Central memory CD8-positive, alpha-beta T cell (primary cell): Measurements from ENCODE around the gene UBL3.

Source experiments
- ATAC-seq: fragments of 150-1000 bp; cut with Tn5 transposase; replicated peaks from 2 replicates; pipeline ENCODE4 v1.10.0; 2022; ENCODE audit warnings: mild to moderate bottlenecking, moderate FRiP score, moderate number of reproducible peaks; ENCODE audit not compliant: poor library complexity, severe bottlenecking; ENCODE audit errors: extremely low read depth
- DNase-seq, 2 donors: peaks; one replicate each; pipeline ENCODE4 v3.0.0; 2021; ENCODE audit warnings: low spot score in 2 of 2
- H3K27ac Mint-ChIP-seq: one replicate; pipeline ENCODE4 v1.8.0; 2022; ENCODE audit warnings: low read depth, mild to moderate bottlenecking, moderate library complexity, mixed read lengths
- H3K27me3 Mint-ChIP-seq: one replicate; pipeline ENCODE4 v1.8.0; 2022; ENCODE audit warnings: mixed read lengths
- H3K36me3 Mint-ChIP-seq: one replicate; pipeline ENCODE4 v1.8.0; 2022; ENCODE audit warnings: mild to moderate bottlenecking, moderate library complexity, mixed read lengths; ENCODE audit not compliant: insufficient read depth
- H3K4me1 Mint-ChIP-seq: one replicate; pipeline ENCODE4 v1.8.0; 2022; ENCODE audit warnings: mixed read lengths
- H3K4me3 Mint-ChIP-seq: one replicate; pipeline ENCODE4 v1.8.0; 2022; ENCODE audit warnings: mild to moderate bottlenecking, moderate library complexity, mixed read lengths
- H3K9me3 Mint-ChIP-seq: one replicate; pipeline ENCODE4 v1.8.0; 2022; ENCODE audit warnings: mixed read lengths

Gene UBL3

DNA sequence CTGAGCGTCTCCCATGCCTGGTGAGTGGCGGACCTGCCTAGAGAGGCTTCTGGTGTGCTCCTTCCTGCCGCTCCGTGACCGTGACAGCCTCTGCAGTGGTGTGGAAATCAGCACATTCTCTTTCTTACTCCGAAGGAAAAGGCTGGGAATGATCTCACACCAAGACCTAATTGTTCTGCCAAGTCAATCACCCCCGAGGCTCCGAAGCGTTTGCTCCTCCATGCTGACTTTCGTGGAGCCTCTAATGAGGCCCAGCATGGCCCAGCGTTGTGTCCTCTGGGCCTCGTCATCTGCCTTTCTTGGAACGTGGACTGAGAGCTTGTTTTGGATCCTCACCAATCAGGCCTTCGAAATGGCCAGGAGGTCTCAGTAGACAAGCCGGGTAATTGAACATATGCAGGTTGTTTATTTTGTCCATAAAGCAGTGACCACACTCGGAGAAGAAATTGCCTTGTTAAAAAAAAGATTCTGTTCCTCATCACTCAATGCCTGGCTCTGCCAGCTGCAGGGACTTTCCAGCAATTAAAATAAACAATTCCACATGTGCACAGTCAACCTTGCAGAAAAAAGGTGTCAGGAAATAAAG, 107.1 kb downstream of the UBL3 start:
- ATAC-seq (no peak), DNase-seq (no peak)
- Mint-ChIP-seq H3K27ac (no peak overlapping the region), H3K36me3 (peaks cover 3% of the 10 kb centered on the region), H3K27me3 (peaks cover 35% of the 10 kb centered on the region), H3K4me1 (no peaks in the 10 kb centered on the region), H3K4me3 (no peak overlapping the region), H3K9me3 (no peaks in the 10 kb centered on the region)

GRCh38 chr13:29740961-29741360, 109.5 kb downstream of the UBL3 start:
- H3K27ac Mint-ChIP-seq: no peak overlapping the region
- H3K27me3 Mint-ChIP-seq: peaks cover 31% of the 10 kb centered on the region
- no peaks in the 10 kb centered on the region for H3K9me3 Mint-ChIP-seq
- ATAC-seq (no peak), DNase-seq (no peak)
- no peaks in the 10 kb centered on the region for H3K4me1 Mint-ChIP-seq
- peaks cover 3% of the 10 kb centered on the region for H3K36me3 Mint-ChIP-seq
- H3K4me3 Mint-ChIP-seq: no peak overlapping the region

GRCh38 chr13:29737061-29737460, 113.4 kb downstream of the UBL3 start:
- Mint-ChIP-seq H3K4me3 (no peak overlapping the region), H3K27me3 (peaks cover 31% of the 10 kb centered on the region), H3K27ac (no peak overlapping the region), H3K4me1 (peaks cover 12% of the 10 kb centered on the region), H3K9me3 (no peaks in the 10 kb centered on the region), H3K36me3 (peaks cover 3% of the 10 kb centered on the region)
- DNase-seq (no peak), ATAC-seq (no peak)

GRCh38 chr13:29733147-29733611, 117.2 kb downstream of the UBL3 start:
- Mint-ChIP-seq H3K27me3 (peaks cover 67% of the 10 kb centered on the region), H3K4me3 (no peak overlapping the region), H3K9me3 (no peaks in the 10 kb centered on the region), H3K4me1 (peaks cover 12% of the 10 kb centered on the region), H3K27ac (no peak overlapping the region), H3K36me3 (no peaks in the 10 kb centered on the region)
- DNase-seq (no peak), ATAC-seq (no peak)

- DNase-seq (no peak), ATAC-seq (no peak)
- Mint-ChIP-seq H3K9me3 (peaks cover 6% of the 10 kb centered on the region), H3K27me3 (peaks cover 79% of the 10 kb centered on the region), H3K27ac (no peak overlapping the region), H3K4me1 (peaks cover 12% of the 10 kb centered on the region), H3K36me3 (no peaks in the 10 kb centered on the region), H3K4me3 (no peak overlapping the region)
Measured at GRCh38 chr13:29730253-29730652, 120.2 kb downstream of the UBL3 start.

- H3K27me3 Mint-ChIP-seq: peaks cover 46% of the 10 kb centered on the region
- no peaks in the 10 kb centered on the region for H3K4me1 Mint-ChIP-seq
- H3K27ac Mint-ChIP-seq: no peak overlapping the region
- H3K36me3 Mint-ChIP-seq: no peaks in the 10 kb centered on the region
- no peak for ATAC-seq
- no peak for DNase-seq
- peaks cover 6% of the 10 kb centered on the region for H3K9me3 Mint-ChIP-seq
- H3K4me3 Mint-ChIP-seq: no peak overlapping the region
Measured at GRCh38 chr13:29722415-29722814, 128.0 kb downstream of the UBL3 start.

- H3K27me3 Mint-ChIP-seq: peaks cover 40% of the 10 kb centered on the region
- H3K9me3 Mint-ChIP-seq: peaks cover 6% of the 10 kb centered on the region
- no peak overlapping the region for H3K27ac Mint-ChIP-seq
- no peak for DNase-seq
- no peaks in the 10 kb centered on the region for H3K4me1 Mint-ChIP-seq
- H3K36me3 Mint-ChIP-seq: no peaks in the 10 kb centered on the region
- no peak overlapping the region for H3K4me3 Mint-ChIP-seq
- no peak for ATAC-seq
Measured at GRCh38 chr13:29721766-29722165, 128.7 kb downstream of the UBL3 start.

DNA sequence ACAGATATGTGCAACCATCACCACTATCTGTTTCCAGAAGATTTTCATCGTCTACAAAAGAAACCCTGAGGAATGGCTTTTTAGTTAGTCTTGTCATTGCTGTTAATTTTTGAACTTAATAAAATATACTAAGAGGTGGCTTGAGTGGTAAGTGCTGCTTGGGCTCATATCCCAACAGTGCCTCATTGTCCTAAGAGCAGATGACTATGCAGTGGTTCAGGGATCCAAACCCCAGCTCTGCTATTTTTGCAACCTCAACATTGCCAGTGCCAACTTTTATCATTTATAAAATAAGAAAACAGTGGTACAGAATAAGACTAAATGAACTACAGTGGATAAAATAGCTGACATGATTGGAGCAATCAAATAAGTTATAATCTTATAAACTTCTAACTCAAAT, 131.7 kb downstream of the UBL3 start:
- no peak overlapping the region for H3K27ac Mint-ChIP-seq
- H3K9me3 Mint-ChIP-seq: no peaks in the 10 kb centered on the region
- no peaks in the 10 kb centered on the region for H3K4me1 Mint-ChIP-seq
- no peaks in the 10 kb centered on the region for H3K36me3 Mint-ChIP-seq
- H3K27me3 Mint-ChIP-seq: peaks cover 32% of the 10 kb centered on the region
- no peak overlapping the region for H3K4me3 Mint-ChIP-seq
- ATAC-seq (no peak), DNase-seq (no peak)

- Mint-ChIP-seq H3K4me1 (no peaks in the 10 kb centered on the region), H3K9me3 (no peaks in the 10 kb centered on the region), H3K27me3 (peaks cover 52% of the 10 kb centered on the region), H3K27ac (no peak overlapping the region), H3K4me3 (no peak overlapping the region), H3K36me3 (no peaks in the 10 kb centered on the region)
- ATAC-seq (no peak), DNase-seq (no peak)
Measured at GRCh38 chr13:29716493-29716892, 133.9 kb downstream of the UBL3 start.
